Esophagus squamous epithelium (tissue), 5 donors: ENCODE measurements around the gene VIM. TPM values are rescaled to one million over a fixed set of nuclear protein-coding genes. Genes with fewer than 3 reads are reported as not detected.

ENCODE experiments used
- DNase-seq: peaks from one replicate; lab custom pipeline; 2025; lab: John Stamatoyannopoulos, UW
- H3K27ac ChIP-seq, 4 donors: fragments of 200-600 bp; sonication (generic); one replicate each; pipeline ENCODE4 v1.5.1; 2016 to 2019; ENCODE audit warnings: mild to moderate bottlenecking in 1 of 4
- H3K27me3 ChIP-seq, 4 donors: fragments of 200-600 bp; sonication (generic); 1 replicate in 3 of 4; 2 replicates in 1 of 4; pipeline versions ENCODE4 v1.5.1 to v1.6.0; 2017 to 2021; ENCODE audit warnings: antibody characterized with exemption in 1 of 4
- H3K36me3 ChIP-seq, 3 donors: fragments of 200-600 bp; sonication (generic); one replicate each; pipeline ENCODE4 v1.5.1; 2016 to 2019
- H3K4me1 ChIP-seq, 3 donors: fragments of 200-600 bp; sonication (generic); one replicate each; pipeline ENCODE4 v1.5.1; 2017 to 2019
- H3K4me3 ChIP-seq, 4 donors: fragments of 200-600 bp; sonication (generic); 1 replicate in 3 of 4; 2 replicates in 1 of 4; pipeline ENCODE4 v1.5.1; 2016 to 2019; ENCODE audit warnings: mild to moderate bottlenecking in 2 of 4, moderate library complexity in 1 of 4
- H3K9me3 ChIP-seq, 3 donors: fragments of 200-600 bp; sonication (generic); one replicate each; pipeline ENCODE4 v1.5.1; 2016 to 2019
- POLR2A ChIP-seq, 4 donors: fragments of 450-650 bp; IDR thresholded peaks; one replicate each; pipeline ENCODE4 v1.6.1; 2017; ENCODE audit warnings: antibody characterized with exemption in 4 of 4, mild to moderate bottlenecking in 4 of 4, moderate library complexity in 3 of 4
- WGBS, 2 donors: methylation state at CpG; one replicate each; pipeline ENCODE4 v1.1.5; 2018; 5-methylcytosine and 5-hydroxymethylcytosine counted together
- intact Hi-C: fragments of 100-400 bp; cut with DNase I; formaldehyde crosslinking; loops from one replicate; pipeline ENCODE4 v1.15.0; 2022
- total RNA-seq, 4 donors: library from RNA; depleted of rRNA; stranded (reverse); fragments of >200 nt; gene quantifications; one replicate each; pipeline ENCODE4 v1.1.0, GENCODE V29; 2016
- TF ChIP-seq, protein P1 (sequence below), 6 experiments: fragments of 450-650 bp in 4 of 6; fragments of 200-600 bp in 2 of 6; sonication (generic) in 2 of 6; IDR thresholded peaks; one replicate each; pipeline ENCODE4 v1.5.1; 2016 to 2019; ENCODE audit warnings: antibody characterized with exemption in 6 of 6, mild to moderate bottlenecking in 4 of 6, moderate library complexity in 4 of 6
- donor health status: DM: yes; HTN: yes; CAD: no.

Gene VIM
- total RNA-seq, 4 donors from 2014 or later: 55.2 to 1,252 (median 375) TPM

DNA sequence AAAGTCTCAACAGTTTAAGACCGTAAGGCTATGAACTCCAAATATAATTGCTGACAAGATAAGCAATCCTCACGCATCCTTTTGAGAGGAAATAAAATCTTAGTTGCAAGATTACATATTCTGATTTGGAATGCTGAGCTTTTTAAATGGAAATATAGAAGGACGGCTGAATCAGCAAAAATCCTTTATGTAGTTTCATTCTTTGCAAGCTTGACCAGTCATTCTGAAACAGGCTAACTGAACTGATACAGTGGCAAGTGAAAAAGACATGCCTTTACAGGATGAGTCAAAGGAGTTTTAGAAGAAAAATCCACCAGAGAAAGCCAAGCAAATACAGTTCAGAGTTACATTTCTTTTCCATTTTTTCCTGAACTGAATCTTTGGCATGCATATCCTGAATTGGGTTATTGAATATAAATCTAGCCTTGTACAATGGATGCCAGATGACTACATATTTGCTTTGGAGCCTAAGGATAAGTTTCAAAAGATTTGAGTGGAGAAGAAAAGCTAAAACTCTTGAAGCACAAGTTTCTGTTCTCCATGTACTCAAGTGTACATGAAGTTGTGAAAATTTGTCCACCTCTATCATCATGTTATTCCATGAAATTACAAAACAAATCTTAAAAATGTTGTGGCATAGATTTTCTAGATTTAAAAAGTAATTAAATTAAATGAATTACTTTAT is 4.4 kb downstream of the VIM start:
- Histone ChIP-seq H3K4me3 (peak overlapping the region in 3 of 4 donors; percentile 68 to 94 (median 72)), H3K9me3 (no peaks in the 10 kb centered on the region), H3K27me3 (peaks cover 0 to 29% (median 2%) of the 10 kb centered on the region in 4 donors), H3K4me1 (peaks cover 0 to 98% (median 28%) of the 10 kb centered on the region in 3 donors), H3K36me3 (peaks cover 0 to 54% (median 7%) of the 10 kb centered on the region in 3 donors), H3K27ac (peak overlapping the region in 3 of 4 donors; percentile 71 to 99 (median 96))
- DNase-seq: no peak
- TF ChIP-seq, protein P1, sequence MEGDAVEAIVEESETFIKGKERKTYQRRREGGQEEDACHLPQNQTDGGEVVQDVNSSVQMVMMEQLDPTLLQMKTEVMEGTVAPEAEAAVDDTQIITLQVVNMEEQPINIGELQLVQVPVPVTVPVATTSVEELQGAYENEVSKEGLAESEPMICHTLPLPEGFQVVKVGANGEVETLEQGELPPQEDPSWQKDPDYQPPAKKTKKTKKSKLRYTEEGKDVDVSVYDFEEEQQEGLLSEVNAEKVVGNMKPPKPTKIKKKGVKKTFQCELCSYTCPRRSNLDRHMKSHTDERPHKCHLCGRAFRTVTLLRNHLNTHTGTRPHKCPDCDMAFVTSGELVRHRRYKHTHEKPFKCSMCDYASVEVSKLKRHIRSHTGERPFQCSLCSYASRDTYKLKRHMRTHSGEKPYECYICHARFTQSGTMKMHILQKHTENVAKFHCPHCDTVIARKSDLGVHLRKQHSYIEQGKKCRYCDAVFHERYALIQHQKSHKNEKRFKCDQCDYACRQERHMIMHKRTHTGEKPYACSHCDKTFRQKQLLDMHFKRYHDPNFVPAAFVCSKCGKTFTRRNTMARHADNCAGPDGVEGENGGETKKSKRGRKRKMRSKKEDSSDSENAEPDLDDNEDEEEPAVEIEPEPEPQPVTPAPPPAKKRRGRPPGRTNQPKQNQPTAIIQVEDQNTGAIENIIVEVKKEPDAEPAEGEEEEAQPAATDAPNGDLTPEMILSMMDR (IDR thresholded peaks at IDR 0.05): no peak
- no peak for TF ChIP-seq POLR2A (IDR thresholded peaks at IDR 0.05)
- 24 to 40% methylated on average over 3 of the region's 3 CpGs for WGBS, 2 donors
- intact Hi-C loops: no loop called here

DNA sequence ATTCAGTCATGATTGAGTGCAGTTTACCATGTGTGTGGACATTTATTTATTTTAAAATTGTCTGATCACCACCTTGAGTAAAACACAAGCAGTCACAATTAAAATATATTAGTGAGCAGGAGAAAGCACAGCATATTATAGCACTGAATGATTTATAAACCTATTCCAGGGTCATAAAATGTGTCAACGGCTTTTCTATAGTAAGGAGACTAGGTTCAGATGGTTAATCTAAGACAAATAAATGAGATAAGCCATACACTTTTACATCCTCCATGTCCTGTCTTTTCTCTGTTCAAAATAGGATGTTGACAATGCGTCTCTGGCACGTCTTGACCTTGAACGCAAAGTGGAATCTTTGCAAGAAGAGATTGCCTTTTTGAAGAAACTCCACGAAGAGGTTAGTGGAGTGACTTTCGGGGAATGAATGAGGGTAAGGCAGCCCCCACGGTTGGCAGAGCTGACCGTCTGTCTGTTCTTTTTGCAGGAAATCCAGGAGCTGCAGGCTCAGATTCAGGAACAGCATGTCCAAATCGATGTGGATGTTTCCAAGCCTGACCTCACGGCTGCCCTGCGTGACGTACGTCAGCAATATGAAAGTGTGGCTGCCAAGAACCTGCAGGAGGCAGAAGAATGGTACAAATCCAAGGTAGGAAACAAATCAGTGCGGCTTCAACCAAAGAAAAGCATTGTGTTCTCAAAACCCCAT is 5.4 kb downstream of the VIM start:
- peak overlapping the region in 3 of 4 donors; percentile 71 to 99 (median 96) for H3K27ac ChIP-seq
- peaks cover 0 to 19% (median 0%) of the 10 kb centered on the region in 4 donors for H3K27me3 ChIP-seq
- TF ChIP-seq, protein P1 (IDR thresholded peaks at IDR 0.05): no peak
- no peak for TF ChIP-seq POLR2A (IDR thresholded peaks at IDR 0.05)
- intact Hi-C loops: no loop called here
- H3K4me3 ChIP-seq: peak overlapping the region in 2 of 4 donors; percentile 72 to 94
- peaks cover 0 to 62% (median 7%) of the 10 kb centered on the region in 3 donors for H3K36me3 ChIP-seq
- H3K4me1 ChIP-seq: peaks cover 0 to 88% (median 28%) of the 10 kb centered on the region in 3 donors
- no peak for DNase-seq
- 52 to 76% methylated on average over 13 to 14 of the region's 14 CpGs for WGBS, 2 donors
- H3K9me3 ChIP-seq: no peaks in the 10 kb centered on the region

DNA sequence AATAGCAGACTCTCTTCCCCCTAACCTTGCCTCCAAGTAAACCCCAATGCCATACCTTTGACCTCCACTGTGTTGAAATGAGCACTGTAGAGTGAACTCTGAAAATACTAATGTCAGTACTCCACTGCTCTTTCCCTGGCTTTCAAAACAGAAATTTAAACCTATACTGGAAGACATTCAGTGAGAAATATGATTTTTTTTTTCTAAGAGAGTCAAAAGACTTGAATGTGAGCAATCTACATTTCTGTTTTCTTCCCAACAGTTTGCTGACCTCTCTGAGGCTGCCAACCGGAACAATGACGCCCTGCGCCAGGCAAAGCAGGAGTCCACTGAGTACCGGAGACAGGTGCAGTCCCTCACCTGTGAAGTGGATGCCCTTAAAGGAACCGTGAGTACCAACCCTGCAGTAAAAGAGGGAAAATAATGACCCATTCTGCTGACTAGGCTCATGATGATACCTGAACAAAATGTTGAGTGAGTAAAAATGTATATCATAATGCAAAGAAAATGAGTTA is 6.4 kb downstream of the VIM start:
- Histone ChIP-seq H3K4me1 (peaks cover 0 to 77% (median 28%) of the 10 kb centered on the region in 3 donors), H3K9me3 (no peaks in the 10 kb centered on the region), H3K27me3 (peaks cover 0 to 9% (median 0%) of the 10 kb centered on the region in 4 donors), H3K27ac (peak overlapping the region in 3 of 4 donors; percentile 71 to 99 (median 96)), H3K36me3 (peaks cover 0 to 62% (median 7%) of the 10 kb centered on the region in 3 donors), H3K4me3 (peak overlapping the region in 2 of 4 donors; percentile 72 to 94)
- 83 to 95% methylated on average over 5 of the region's 5 CpGs for WGBS, 2 donors
- DNase-seq: no peak
- no peak for TF ChIP-seq POLR2A (IDR thresholded peaks at IDR 0.05)
- TF ChIP-seq, protein P1 (IDR thresholded peaks at IDR 0.05): no peak
- intact Hi-C loops: no loop called here

DNA sequence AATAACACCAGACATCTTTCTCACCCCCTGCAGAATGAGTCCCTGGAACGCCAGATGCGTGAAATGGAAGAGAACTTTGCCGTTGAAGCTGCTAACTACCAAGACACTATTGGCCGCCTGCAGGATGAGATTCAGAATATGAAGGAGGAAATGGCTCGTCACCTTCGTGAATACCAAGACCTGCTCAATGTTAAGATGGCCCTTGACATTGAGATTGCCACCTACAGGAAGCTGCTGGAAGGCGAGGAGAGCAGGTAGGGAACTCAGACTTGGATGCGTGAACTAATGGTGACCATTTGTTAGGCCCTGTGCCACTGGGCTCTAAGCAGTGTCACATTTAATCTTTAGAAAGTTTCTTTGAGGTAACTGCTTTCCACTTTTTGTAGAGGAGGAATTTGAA is 7.1 kb downstream of the VIM start:
- H3K27ac ChIP-seq: peak overlapping the region in 2 of 4 donors; percentile 13 to 26
- H3K4me3 ChIP-seq: peak overlapping the region in 2 of 4 donors; percentile 72 to 94
- peaks cover 0 to 71% (median 28%) of the 10 kb centered on the region in 3 donors for H3K4me1 ChIP-seq
- WGBS, 2 donors: 61 to 71% methylated on average over 8 of the region's 8 CpGs
- H3K27me3 ChIP-seq: peaks cover 0 to 2% (median 0%) of the 10 kb centered on the region in 4 donors
- TF ChIP-seq, protein P1 (IDR thresholded peaks at IDR 0.05): no peak
- TF ChIP-seq POLR2A (IDR thresholded peaks at IDR 0.05): no peak
- no peaks in the 10 kb centered on the region for H3K9me3 ChIP-seq
- intact Hi-C loops: no loop called here
- no peak for DNase-seq
- H3K36me3 ChIP-seq: peaks cover 0 to 62% (median 7%) of the 10 kb centered on the region in 3 donors
